Muscle of back (tissue), 11 donors: ENCODE results near the gene TWNK. TPM values are rescaled to one million over a fixed set of nuclear protein-coding genes. Genes with fewer than 3 reads are reported as not detected.

Source experiments
- DNase-seq, 3 donors: peaks; one replicate each; pipeline versions ENCODE4 v3.0.0 to v3.0.0-alpha.2; 2013
- polyA plus RNA-seq, 10 donors: library from polyadenylated mRNA; unstranded; fragments of 120-200 nt; gene quantifications; one replicate each; pipeline ENCODE4 v1.2.1, GENCODE V29; 2013; ENCODE audit not compliant: insufficient read length in 10 of 10

TWNK gene
- polyA plus RNA-seq, 10 donors: 7.1 to 15.4 (median 9.5) TPM

DNA sequence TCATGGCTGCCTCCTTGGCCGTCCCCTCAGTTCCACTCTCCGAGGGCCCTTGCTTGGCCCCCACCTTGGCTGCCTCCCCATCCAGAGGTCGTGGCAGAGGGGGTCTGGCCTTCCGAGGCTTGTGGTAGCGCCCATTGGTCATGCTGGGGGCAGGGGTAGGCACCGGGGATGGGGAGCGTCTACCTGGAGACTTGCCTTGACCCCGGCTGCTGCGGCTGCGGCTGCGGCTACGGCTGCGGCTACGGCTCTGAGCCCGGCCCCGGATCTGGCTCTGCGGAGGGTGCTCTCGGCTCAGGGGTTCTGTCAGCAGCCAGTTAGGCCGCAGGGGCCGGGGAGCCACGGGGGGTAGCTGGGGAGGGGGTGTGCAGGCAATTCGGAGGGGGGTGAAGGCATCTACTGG is 23.0 kb downstream of the TWNK start:
- no peak for DNase-seq

DNA sequence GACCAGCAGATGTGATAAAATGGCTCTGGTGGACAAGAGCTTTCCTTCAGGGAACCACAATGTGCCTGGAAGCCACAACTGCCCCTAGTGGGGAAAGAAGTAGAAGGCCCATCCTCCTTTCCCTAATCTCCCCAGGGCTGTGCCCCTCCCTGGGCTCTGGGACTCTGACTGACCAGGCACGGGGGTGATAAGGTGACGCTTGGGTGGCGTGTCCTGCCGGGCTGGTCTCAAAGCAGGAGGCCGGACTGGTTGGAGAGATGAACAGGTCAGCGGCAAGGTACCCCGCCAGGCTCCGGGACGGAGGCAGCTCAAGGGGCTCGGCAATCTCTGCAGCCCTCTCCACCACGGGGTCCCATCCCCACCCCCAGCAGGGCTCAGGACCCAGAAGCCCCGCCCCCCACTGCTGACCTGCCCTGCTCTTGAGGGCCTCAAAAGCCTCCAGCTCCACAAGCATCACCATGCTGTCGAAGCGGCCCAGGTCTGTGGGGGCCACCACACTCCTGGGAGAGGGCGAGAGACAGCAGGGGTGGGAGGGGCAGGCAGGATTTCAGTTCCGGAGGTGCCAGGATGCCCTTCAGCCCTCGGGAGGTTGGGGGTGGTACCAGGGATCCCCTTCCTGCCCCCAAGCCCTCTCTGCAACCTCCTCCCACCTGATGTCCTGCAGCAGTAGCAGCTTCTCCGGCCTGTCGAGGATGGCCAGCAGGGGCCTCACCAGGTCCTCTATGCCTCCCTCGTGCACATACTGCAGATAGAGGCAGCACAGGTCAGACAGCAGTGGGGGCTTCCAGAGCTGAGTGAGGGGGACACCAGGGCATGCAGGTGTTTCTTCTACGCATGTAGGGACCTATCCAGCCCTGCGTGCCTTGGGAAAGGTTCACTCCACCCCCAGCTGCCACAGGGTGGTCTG is 24.4 kb downstream of the TWNK start:
- DNase-seq: no peak

- peak; percentile 80 to 89 (median 89) for DNase-seq
Measured at GRCh38 chr10:101012525-101013364, 25.4 kb downstream of the TWNK start.

GRCh38 chr10:101013365-101013825 is 26.1 kb downstream of the TWNK start:
- DNase-seq: no peak

DNA sequence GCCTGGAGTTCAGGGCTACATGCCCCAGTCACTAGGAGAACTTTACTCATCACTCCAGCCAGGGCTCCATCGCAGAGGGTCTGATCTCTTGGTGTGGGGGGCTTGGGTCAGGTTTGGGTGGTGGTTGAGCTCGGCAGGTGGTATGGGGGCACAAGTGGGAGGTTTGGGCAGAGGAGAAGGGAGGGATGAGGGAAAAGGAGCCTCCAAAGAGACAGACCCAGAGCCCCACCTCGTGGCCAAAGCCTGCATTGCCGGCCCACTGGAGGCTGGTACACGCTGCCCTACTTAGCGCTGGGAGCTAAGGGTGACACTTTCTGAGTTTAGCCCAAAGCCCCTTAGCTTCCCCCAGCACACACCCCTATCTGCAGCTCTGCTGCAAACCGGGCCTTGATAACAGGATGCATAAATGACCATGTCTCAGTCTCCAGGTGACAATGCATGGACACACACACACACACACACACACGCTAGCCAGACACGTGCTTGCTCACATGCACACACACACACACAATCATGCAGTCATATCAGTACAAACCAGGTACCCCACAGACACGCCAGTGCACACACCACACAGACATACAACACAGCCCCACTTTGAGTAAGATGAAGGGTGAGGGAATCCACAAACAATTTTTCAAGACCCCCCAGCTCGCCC is 27.0 kb downstream of the TWNK start:
- DNase-seq: peak in 2 of 3 donors; percentile 79 to 82

- DNase-seq: no peak
Measured at GRCh38 chr10:101014966-101015581, 27.7 kb downstream of the TWNK start.

DNA sequence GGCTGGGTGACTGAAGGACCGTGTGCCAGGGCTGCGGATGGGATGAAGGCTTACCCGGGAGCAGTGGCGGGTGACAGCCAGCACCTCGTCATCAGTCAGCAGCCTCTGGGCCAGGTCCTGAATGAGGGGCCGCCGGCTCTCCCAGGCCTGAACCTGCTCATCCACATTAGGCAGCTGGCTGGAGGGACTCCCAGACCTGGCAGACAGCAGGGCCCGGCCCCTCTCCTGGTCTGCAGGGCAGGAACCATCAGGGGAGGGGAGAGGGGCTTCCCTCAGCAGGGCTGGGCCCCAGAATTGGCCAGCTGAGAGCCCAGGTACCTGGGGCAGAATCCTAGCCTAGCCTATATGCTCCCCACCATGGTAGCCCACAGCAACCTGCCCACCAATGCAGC is 28.2 kb downstream of the TWNK start:
- no peak for DNase-seq

GRCh38 chr10:101016814-101017213 is 29.5 kb downstream of the TWNK start:
- no peak for DNase-seq

- peak in 1 of 3 donors; percentile 49 for DNase-seq
Measured at GRCh38 chr10:101018118-101018599, 30.8 kb downstream of the TWNK start.

DNA sequence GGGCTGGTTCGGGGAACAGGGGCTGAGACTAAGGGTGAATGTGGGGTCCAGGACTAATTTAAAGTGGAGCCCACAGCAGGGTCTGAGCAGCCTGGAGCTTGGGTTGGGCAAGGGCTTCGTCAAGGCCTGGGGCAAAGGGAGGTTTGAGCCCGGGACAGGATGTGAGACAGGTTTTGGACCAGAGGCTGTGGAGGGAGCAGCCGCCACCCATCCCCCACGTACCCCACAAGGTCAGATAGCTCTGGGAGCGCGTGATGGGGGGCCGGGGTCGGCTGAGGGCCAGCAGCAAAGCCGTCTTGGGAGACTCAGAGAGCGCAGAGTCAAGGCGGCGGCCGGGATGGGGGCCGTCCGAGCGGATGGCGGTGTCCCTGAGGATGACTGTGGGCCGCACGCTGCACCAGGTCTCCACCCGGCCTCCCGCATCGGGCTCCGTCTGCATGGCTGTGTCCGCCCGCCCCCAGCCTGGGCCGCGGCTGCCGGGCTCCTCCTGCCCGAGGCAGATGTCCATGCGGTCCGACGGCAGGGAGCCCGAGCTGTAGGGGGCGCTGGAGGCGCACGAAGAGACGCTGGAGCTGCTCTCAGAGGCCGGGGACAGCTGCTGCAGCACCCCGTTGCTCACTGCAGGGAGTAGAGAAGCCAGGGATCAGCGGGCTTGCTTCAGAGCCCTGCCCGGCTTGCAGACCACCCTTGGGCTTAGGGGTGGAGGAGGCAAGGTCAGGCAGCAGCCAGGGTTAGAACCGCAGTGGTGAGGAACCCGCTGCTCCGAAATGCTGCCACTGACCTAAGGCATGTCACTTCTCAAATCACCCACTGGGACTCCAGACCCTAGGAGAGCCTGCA is 31.5 kb downstream of the TWNK start:
- peak in 2 of 3 donors; percentile 70 to 87 for DNase-seq

DNA sequence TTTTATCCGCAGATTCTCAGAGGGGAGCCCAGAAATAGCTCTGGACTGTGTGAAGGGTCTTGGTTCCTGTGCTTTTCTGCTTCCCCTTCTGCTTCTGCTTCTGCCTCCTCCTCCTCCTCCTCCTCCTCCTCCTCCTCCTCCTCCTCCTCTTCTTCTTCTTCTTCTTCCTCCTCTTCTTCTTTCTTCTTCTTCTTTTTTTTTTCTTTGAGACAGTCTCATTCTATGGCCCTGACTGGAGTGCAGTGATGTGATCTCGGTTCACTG is 32.0 kb downstream of the TWNK start:
- DNase-seq: no peak

GRCh38 chr10:101020427-101021075 is 33.2 kb downstream of the TWNK start:
- no peak for DNase-seq

GRCh38 chr10:101021239-101021638 is 33.9 kb downstream of the TWNK start:
- DNase-seq: no peak

DNA sequence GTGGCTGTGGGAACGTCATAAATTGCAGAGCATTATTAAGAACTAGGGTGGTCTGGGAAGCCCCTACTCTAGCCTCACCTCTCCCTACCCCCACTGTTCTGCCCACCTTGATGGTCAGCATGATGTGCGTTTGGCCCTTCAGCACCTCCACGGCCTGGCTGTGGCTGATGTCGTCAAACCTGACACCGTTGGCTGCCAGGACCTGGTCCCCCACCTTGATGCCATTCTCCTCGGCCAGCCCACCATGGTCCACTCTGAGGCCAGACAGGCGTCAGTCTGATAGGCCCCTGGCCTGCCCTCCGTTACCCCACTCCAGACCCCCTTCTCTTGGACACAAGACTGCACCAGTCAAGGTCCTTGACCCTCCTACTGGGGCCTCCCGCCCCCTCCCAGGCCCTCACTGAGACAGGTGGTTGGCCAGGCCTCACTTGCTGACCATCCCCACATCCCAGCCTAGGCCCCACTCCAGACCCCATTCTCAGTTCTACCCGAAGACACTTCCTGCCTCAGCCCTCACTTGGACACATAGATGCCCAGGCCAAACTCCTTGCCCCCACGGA is 34.4 kb downstream of the TWNK start:
- DNase-seq: no peak

- DNase-seq: no peak
Measured at GRCh38 chr10:101022967-101023705, 35.8 kb downstream of the TWNK start.

DNA sequence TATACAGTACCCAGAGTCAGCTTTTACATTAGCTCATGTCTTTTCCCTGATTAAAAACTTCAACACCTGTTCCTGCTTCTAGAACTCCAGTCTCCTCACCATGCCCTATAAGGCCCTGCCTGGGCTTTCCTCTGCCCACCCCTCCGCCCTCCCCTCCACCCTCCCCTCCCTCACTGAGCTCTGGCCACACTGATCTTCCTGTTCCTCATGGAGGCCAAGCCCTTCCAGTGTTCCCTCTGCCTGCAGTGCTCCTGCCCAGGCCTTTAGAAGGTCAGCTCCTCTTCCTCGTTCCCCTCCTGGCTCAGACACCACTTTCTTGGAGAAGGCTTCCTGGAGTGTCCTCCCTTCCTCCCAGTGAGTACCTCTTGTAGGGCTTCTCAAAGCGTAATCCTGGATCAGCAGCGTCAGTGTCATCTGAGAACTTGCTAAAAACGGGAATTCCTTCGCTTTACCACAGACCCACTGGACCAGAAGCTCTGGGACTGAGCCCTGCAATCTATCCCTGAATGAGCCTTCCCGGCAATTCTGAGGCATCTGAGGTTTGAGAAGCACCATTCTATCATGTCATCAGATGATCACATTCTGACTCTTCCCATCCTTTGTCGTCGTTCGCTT is 39.9 kb downstream of the TWNK start:
- DNase-seq: no peak

- no peak for DNase-seq
Measured at GRCh38 chr10:101028446-101029337, 41.3 kb downstream of the TWNK start.
